Upper lobe of left lung (tissue), 4 donors: ENCODE measurements around the gene KPNA5.
"Not testable (repeated sequence)": the region's sequence is repeated elsewhere in the genome, so short reads cannot be mapped to it uniquely, and the experiment has no call there.

ENCODE experiments used
- CTCF ChIP-seq, 6 experiments: fragments of 450-650 bp in 4 of 6; fragments of 200-600 bp in 2 of 6; sonication (generic) in 2 of 6; IDR thresholded peaks; one replicate each; pipeline ENCODE4 v1.5.1; 2016 to 2019; ENCODE audit warnings: antibody characterized with exemption in 6 of 6
- POLR2A ChIP-seq, 4 donors: fragments of 450-650 bp; IDR thresholded peaks; one replicate each; pipeline ENCODE4 v1.5.1; 2016 to 2017; ENCODE audit warnings: antibody characterized with exemption in 4 of 4, mild to moderate bottlenecking in 2 of 4
- POLR2AphosphoS5 ChIP-seq, 2 donors: sonication (generic); formaldehyde crosslinking; IDR thresholded peaks; one replicate each; pipeline ENCODE4 v1.5.1; 2017; ENCODE audit warnings: antibody characterized with exemption in 2 of 2

GRCh38 chr6:116692873-116693272 is 11.9 kb downstream of the KPNA5 start:
- not testable (repeated sequence) for TF ChIP-seq CTCF, POLR2AphosphoS5, POLR2A (IDR thresholded peaks at IDR 0.05)
